Measurements from ENCODE around the gene RAG1. TPM values are rescaled to one million over a fixed set of nuclear protein-coding genes. Genes with fewer than 3 reads are reported as not detected.

The RAG1 gene
- total RNA-seq, 6 experiments from 2014 or later, result 0.09 to 0.58 (median 0.29) TPM

- peaks cover 11% of the 10 kb centered on the region for H3K27me3 Mint-ChIP-seq (ENCODE audit: insufficient read depth)
- H3K9me3 Mint-ChIP-seq, result no peaks in the 10 kb centered on the region
- H3K4me3 Mint-ChIP-seq, result peak overlapping the region; percentile 80; the same call in 1 of the 2 replicates
Observed at GRCh38 chr11:36565031-36565610, 2.7 kb upstream of the RAG1 start.

GRCh38 chr11:36566407-36567053, 1.3 kb upstream of the RAG1 start:
- Mint-ChIP-seq H3K27ac (no peak overlapping the region), H3K36me3 (ENCODE audit: low read depth) (no peaks in the 10 kb centered on the region), H3K27me3 (ENCODE audit: insufficient read depth) (peaks cover 11% of the 10 kb centered on the region), H3K4me3 (no peak overlapping the region), H3K4me1 (ENCODE audit: low read depth) (peaks cover 4% of the 10 kb centered on the region; the same call in 1 of the 2 replicates), H3K9me3 (no peaks in the 10 kb centered on the region)
- DNase-seq, result no peak
- no peak for TF ChIP-seq CTCF (IDR thresholded peaks at IDR 0.05)

More at GRCh38 chr11:36565031-36565610, 2.7 kb upstream of the RAG1 start:
- DNase-seq, result no peak
- Mint-ChIP-seq H3K27ac (no peak overlapping the region), H3K36me3 (ENCODE audit: low read depth) (no peaks in the 10 kb centered on the region), H3K4me1 (ENCODE audit: low read depth) (peaks cover 4% of the 10 kb centered on the region; the same call in 1 of the 2 replicates)
- TF ChIP-seq CTCF (IDR thresholded peaks at IDR 0.05), result no peak

GRCh38 chr11:36569095-36569494, 1.3 kb downstream of the RAG1 start:
- no peak overlapping the region for H3K27ac Mint-ChIP-seq
- DNase-seq, result no peak
- H3K4me3 Mint-ChIP-seq, result no peak overlapping the region
- H3K4me1 Mint-ChIP-seq (ENCODE audit: low read depth), result peaks cover 4% of the 10 kb centered on the region; the same call in 1 of the 2 replicates
- no peaks in the 10 kb centered on the region for H3K9me3 Mint-ChIP-seq
- no peaks in the 10 kb centered on the region for H3K36me3 Mint-ChIP-seq (ENCODE audit: low read depth)
- no peak for TF ChIP-seq CTCF (IDR thresholded peaks at IDR 0.05)
- H3K27me3 Mint-ChIP-seq (ENCODE audit: insufficient read depth), result peaks cover 23% of the 10 kb centered on the region

- no peaks in the 10 kb centered on the region for H3K36me3 Mint-ChIP-seq (ENCODE audit: low read depth)
- DNase-seq, result no peak
- no peaks in the 10 kb centered on the region for H3K9me3 Mint-ChIP-seq
- H3K27me3 Mint-ChIP-seq (ENCODE audit: insufficient read depth), result peaks cover 20% of the 10 kb centered on the region; the same call in 1 of the 2 replicates
- H3K4me3 Mint-ChIP-seq, result no peak overlapping the region
- TF ChIP-seq CTCF (IDR thresholded peaks at IDR 0.05), result no peak
- H3K4me1 Mint-ChIP-seq (ENCODE audit: low read depth), result peaks cover 9% of the 10 kb centered on the region
- H3K27ac Mint-ChIP-seq, result no peak overlapping the region
Observed at GRCh38 chr11:36574486-36574885, 6.7 kb downstream of the RAG1 start.

- Mint-ChIP-seq H3K27ac (no peak overlapping the region), H3K36me3 (ENCODE audit: low read depth) (no peaks in the 10 kb centered on the region), H3K9me3 (peaks cover 5% of the 10 kb centered on the region), H3K4me3 (no peak overlapping the region), H3K27me3 (ENCODE audit: insufficient read depth) (peaks cover 15% of the 10 kb centered on the region; the same call in 1 of the 2 replicates), H3K4me1 (ENCODE audit: low read depth) (peaks cover 9% of the 10 kb centered on the region)
- DNase-seq, result no peak
- TF ChIP-seq CTCF (IDR thresholded peaks at IDR 0.05), result no peak
Observed at GRCh38 chr11:36577373-36577772, 9.6 kb downstream of the RAG1 start.
